GM12878 (cell line): ENCODE data around the gene N4BP2L1. TPM values are rescaled to one million over a fixed set of nuclear protein-coding genes. Genes with fewer than 3 reads are reported as not detected.

Source experiments
- CEBPB ChIP-seq, 2 experiments: fragments of 150-350 bp in 1 of 2; IDR thresholded peaks; 2 replicates each; pipeline ENCODE4 v1.6.1; 2012 to 2014; ENCODE audit warnings: low read depth in 2 of 2, low read length in 2 of 2, borderline replicate concordance in 1 of 2, inconsistent platforms in 1 of 2
- CREB1 ChIP-seq: IDR thresholded peaks from 2 replicates; pipeline ENCODE4 v1.6.1; 2012; ENCODE audit warnings: low read depth, mild to moderate bottlenecking, inconsistent platforms
- DPF2 ChIP-seq: fragments of 450-650 bp; IDR thresholded peaks from 2 replicates; pipeline ENCODE4 v1.6.1; 2017; ENCODE audit warnings: mild to moderate bottlenecking
- EED ChIP-seq: sonication (generic); IDR thresholded peaks from 2 replicates; pipeline ENCODE4 v1.6.1; 2016; ENCODE audit warnings: antibody characterized with exemption, low read depth
- EGR1 ChIP-seq, 2 experiments: IDR thresholded peaks; 1 replicate in 1 of 2; 2 replicates in 1 of 2; pipeline ENCODE4 v1.6.1; 2011 to 2012; ENCODE audit warnings: low read depth in 2 of 2, low read length in 2 of 2, borderline replicate concordance in 1 of 2, mild to moderate bottlenecking in 1 of 2, moderate library complexity in 1 of 2
- FOXK2 ChIP-seq: fragments of 450-650 bp; IDR thresholded peaks from 2 replicates; pipeline ENCODE4 v1.6.1; 2017; ENCODE audit warnings: mild to moderate bottlenecking, moderate library complexity
- HSF1 ChIP-seq: fragments of 150-350 bp; IDR thresholded peaks from 2 replicates; pipeline ENCODE4 v1.6.1; 2014; ENCODE audit warnings: mild to moderate bottlenecking, low read depth, low read length
- KAT2A ChIP-seq: conservative IDR thresholded peaks from 2 replicates; pipeline ENCODE4 v1.6.1; 2011; ENCODE audit warnings: low read depth, low read length; ENCODE audit not compliant: control insufficient read depth
- MXI1 ChIP-seq: fragments of 150-350 bp; IDR thresholded peaks from 2 replicates; pipeline ENCODE4 v1.6.1; 2011; ENCODE audit warnings: low read depth, mild to moderate bottlenecking, inconsistent platforms, low read length, improper control_type of control experiment
- NR2F1 ChIP-seq: fragments of 450-650 bp; conservative IDR thresholded peaks from 2 replicates; pipeline ENCODE4 v1.6.1; 2017; ENCODE audit warnings: mild to moderate bottlenecking
- RCOR1 ChIP-seq: conservative IDR thresholded peaks from 2 replicates; pipeline ENCODE4 v1.6.1; 2012; ENCODE audit warnings: low read depth, low read length, improper control_type of control experiment
- SIX5 ChIP-seq: IDR thresholded peaks from 2 replicates; pipeline ENCODE4 v1.6.1; 2011; ENCODE audit warnings: mild to moderate bottlenecking, low read depth, low read length, moderate library complexity; ENCODE audit not compliant: severe bottlenecking
- SRF ChIP-seq, 2 experiments: IDR thresholded peaks; 2 replicates each; pipeline ENCODE4 v1.6.1; 2011; ENCODE audit warnings: low read depth in 2 of 2, low read length in 2 of 2, mild to moderate bottlenecking in 1 of 2, moderate library complexity in 1 of 2
- ZNF207 ChIP-seq: fragments of 450-650 bp; IDR thresholded peaks from 2 replicates; pipeline ENCODE4 v1.6.1; 2014; ENCODE audit warnings: antibody characterized with exemption, mild to moderate bottlenecking, borderline replicate concordance
- polyA plus RNA-seq, 11 experiments: library from polyadenylated mRNA; depleted of rRNA in 4 of 11; unstranded in 6 of 11; stranded (reverse) in 5 of 11; fragments of >200 nt; fragmentation: Nextera tagmentation in 4 of 11; fragmentation: Illumina TruSeq in 1 of 11; extraction: Ambion mirVana in 4 of 11; extraction: Trizol in 1 of 11; gene quantifications; 1 replicate in 1 of 11; 2 replicates in 10 of 11; pipeline versions ENCODE4 v1.2.1 to v1.2.3, GENCODE V29; 2011 to 2016; ENCODE audit warnings: inconsistent platforms in 2 of 11, missing spikeins in 2 of 11, low read depth in 1 of 11
- total RNA-seq, 4 experiments: library from RNA; depleted of rRNA in 3 of 4; stranded (reverse); fragments of >200 nt in 3 of 4; fragmentation: Illumina TruSeq in 1 of 4; extraction: Trizol in 1 of 4; gene quantifications; 2 replicates each; pipeline versions ENCODE4 v1.2.1 to v1.2.3, GENCODE V29; 2013 to 2021
- TF ChIP-seq, protein P1 (sequence below), 3 experiments: IDR thresholded peaks in 2 of 3; conservative IDR thresholded peaks in 1 of 3; 2 replicates each; pipeline ENCODE4 v1.5.1; 2011; ENCODE audit warnings: low read depth in 3 of 3, low read length in 3 of 3, mild to moderate bottlenecking in 3 of 3, control low read depth in 2 of 3, moderate library complexity in 2 of 3, inconsistent platforms in 1 of 3, mixed read lengths in 1 of 3; ENCODE audit not compliant: control insufficient read depth in 2 of 3, insufficient read depth in 1 of 3; ENCODE audit errors: extremely low read depth in 1 of 3
- TF ChIP-seq, protein P2 (sequence below): IDR thresholded peaks from 2 replicates; pipeline ENCODE4 v1.6.1; 2012; ENCODE audit warnings: low read depth, low read length, improper control_type of control experiment
- TF ChIP-seq, protein P3 (sequence below): IDR thresholded peaks from 2 replicates; pipeline ENCODE4 v1.6.1; 2012; ENCODE audit warnings: low read depth, low read length, improper control_type of control experiment
- TF ChIP-seq, protein P4 (sequence below): IDR thresholded peaks from 2 replicates; pipeline ENCODE4 v1.6.1; 2011; ENCODE audit warnings: low read depth, mild to moderate bottlenecking, low read length, moderate library complexity, borderline replicate concordance; ENCODE audit errors: extremely low read depth

N4BP2L1 gene
- total and polyA plus RNA-seq, 10 of the 15 experiments (the other 5 are each of a cell fraction or from before 2014, with no cell fraction given) = 3.3 to 42.5 (median 16.2) TPM

DNA sequence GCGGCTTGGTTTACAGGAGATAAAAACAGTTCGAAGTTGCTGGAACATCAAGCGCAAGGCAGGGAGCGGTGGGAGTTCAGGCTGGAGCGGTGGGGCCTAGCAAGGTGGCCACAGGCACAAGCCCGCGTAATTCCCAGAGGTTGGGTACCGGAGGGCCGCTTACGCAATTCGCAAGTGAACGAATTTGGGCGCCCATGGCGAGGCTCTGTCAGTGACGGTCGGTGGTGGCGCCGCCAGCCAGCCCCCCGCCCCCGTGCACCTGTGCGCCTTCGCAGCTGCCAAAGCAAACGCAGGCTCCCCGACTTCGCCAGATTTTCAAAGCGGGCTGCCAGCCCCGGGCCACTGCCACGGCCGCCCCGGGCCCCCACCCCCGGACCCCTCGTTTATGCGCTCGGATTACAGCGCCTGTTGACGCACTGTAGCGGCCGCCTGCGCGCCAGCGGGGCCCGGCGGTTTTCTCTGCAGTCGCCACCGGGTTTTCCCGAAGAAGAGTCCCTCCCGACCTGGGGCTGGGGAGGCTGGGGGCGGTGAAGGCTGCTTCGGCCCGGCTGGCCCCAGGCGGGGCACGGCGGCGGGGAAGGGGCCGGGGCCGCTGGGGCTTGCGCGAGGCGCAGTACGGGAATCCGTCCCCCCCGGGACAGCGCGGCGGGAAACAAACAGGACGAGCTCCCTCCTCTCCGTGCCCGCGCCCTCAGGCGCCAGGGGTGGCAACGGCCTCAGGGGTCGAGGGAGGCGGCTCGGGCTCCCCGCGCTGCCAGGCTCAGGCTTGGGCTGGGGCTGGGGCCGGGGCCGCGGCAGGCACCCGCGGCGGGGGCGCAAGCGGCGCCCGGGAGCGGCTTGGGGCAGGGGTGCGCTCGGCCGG is 709 bp downstream of the N4BP2L1 start (continued):
- TF ChIP-seq, protein P1, sequence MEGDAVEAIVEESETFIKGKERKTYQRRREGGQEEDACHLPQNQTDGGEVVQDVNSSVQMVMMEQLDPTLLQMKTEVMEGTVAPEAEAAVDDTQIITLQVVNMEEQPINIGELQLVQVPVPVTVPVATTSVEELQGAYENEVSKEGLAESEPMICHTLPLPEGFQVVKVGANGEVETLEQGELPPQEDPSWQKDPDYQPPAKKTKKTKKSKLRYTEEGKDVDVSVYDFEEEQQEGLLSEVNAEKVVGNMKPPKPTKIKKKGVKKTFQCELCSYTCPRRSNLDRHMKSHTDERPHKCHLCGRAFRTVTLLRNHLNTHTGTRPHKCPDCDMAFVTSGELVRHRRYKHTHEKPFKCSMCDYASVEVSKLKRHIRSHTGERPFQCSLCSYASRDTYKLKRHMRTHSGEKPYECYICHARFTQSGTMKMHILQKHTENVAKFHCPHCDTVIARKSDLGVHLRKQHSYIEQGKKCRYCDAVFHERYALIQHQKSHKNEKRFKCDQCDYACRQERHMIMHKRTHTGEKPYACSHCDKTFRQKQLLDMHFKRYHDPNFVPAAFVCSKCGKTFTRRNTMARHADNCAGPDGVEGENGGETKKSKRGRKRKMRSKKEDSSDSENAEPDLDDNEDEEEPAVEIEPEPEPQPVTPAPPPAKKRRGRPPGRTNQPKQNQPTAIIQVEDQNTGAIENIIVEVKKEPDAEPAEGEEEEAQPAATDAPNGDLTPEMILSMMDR (IDR thresholded peaks at IDR 0.05 in 2 of 3, conservative IDR thresholded peaks at IDR 0.05 in 1 of 3; ENCODE audit: control insufficient read depth in 2 of 3, extremely low read depth in 1 of 3, insufficient read depth in 1 of 3, low read depth in 3 of 3, low read length in 3 of 3) = no peak
- TF ChIP-seq MXI1 (no peak), SRF (IDR thresholded peaks at IDR 0.05; ENCODE audit: low read depth in 2 of 2, low read length in 2 of 2) (no peak), CEBPB (IDR thresholded peaks at IDR 0.05; ENCODE audit: borderline replicate concordance in 1 of 2, low read depth in 2 of 2, low read length in 2 of 2) (peak in 1 of 2 experiments; percentile 54; a peak in 1 of 4 replicates), CREB1 (0 out of 2 replicates have a peak, but pooled peaks have one; percentile 31), EED (0 out of 2 replicates have a peak, but pooled peaks have one; percentile 1), RCOR1 (0 out of 2 replicates have a peak, but pooled peaks have one; percentile 15), SIX5 (no peak), FOXK2 (no peak), NR2F1 (no peak), DPF2 (peak; percentile 15; the same call in 1 of the 2 replicates), HSF1 (no peak), KAT2A (no peak), ZNF207 (no peak), EGR1 (IDR thresholded peaks at IDR 0.05; ENCODE audit: borderline replicate concordance in 1 of 2, low read depth in 2 of 2, low read length in 2 of 2) (peak in 1 of 2 experiments; percentile 73; a peak in 1 of 3 replicates)
- TF ChIP-seq, protein P2, sequence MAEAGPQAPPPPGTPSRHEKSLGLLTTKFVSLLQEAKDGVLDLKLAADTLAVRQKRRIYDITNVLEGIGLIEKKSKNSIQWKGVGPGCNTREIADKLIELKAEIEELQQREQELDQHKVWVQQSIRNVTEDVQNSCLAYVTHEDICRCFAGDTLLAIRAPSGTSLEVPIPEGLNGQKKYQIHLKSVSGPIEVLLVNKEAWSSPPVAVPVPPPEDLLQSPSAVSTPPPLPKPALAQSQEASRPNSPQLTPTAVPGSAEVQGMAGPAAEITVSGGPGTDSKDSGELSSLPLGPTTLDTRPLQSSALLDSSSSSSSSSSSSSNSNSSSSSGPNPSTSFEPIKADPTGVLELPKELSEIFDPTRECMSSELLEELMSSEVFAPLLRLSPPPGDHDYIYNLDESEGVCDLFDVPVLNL = no peak
- TF ChIP-seq, protein P3, sequence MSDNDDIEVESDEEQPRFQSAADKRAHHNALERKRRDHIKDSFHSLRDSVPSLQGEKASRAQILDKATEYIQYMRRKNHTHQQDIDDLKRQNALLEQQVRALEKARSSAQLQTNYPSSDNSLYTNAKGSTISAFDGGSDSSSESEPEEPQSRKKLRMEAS = no peak; the same call in 1 of the 2 replicates
- TF ChIP-seq, protein P4, sequence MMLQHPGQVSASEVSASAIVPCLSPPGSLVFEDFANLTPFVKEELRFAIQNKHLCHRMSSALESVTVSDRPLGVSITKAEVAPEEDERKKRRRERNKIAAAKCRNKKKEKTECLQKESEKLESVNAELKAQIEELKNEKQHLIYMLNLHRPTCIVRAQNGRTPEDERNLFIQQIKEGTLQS = no peak
